Stimulated activated CD8-positive, alpha-beta memory T cell treated with anti-CD3 and anti-CD28 coated beads, Interleukin-12 subunit alpha, Interleukin-12 subunit beta, amount 100 ng/mL, for 24 hours (primary cell): Measurements from ENCODE around the gene PTPRN2.
"Not testable (repeated sequence)": the region's sequence is repeated elsewhere in the genome, so short reads cannot be mapped to it uniquely, and the experiment has no call there.

Experiments
- DNase-seq: peaks from one replicate; pipeline ENCODE4 v3.0.0-alpha.2; 2020; ENCODE audit errors: extremely low read depth

PTPRN2 gene

GRCh38 chr7:157568106-157568769 is 1019.4 kb downstream of the PTPRN2 start:
- no peak for DNase-seq

DNA sequence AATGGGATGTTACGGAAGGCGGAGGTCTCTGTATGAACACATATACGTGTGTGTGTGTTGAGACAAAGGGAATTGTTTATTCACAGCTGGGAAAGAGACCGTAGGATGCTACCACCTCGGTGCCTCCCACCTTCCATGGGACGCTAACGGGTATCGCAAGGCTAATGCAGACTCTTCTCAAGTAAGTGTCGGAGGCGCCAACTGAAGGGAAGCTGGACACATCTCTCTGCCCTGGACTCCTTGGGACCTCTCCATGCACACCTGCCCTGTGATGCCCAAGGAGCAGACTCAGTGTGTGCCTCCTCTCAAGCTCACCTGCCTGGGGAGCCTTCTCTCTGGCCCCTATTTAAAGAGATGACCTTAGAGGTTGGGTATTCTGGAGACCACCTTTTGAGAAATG is 1020.0 kb downstream of the PTPRN2 start:
- DNase-seq, result no peak

- no peak for DNase-seq
Observed at GRCh38 chr7:157566631-157567006, 1021.0 kb downstream of the PTPRN2 start.

DNA sequence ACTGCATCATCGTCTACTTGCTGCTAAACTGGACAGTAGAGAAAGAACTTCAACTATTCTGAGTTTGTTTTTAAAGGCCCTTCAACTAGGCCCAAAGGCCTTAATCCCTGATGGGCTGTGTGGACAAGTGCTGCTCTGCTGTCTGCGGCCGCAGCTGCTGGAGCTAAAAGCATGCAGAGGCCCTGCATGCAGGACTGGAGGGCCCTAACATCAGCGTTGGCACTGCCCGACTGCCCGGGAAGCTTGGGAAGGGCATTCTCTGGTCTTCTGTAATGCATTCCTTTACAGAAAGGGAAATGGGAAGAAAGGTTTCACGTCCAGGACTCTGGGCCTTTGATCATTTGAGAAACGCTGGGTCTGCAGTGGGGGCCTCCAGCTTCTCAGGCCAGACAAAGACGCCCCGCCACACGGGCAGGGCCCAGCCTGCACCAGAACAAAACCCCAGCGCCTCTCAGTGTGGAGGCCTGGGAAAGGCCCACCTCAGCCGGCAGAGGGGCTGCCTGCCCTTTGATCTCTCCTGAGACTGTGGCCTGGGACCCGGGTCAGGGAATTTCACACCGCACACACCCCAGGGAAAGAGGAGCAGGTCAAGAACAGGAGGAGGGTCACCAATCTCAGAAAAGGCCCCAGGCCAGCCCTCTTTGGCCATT is 1021.5 kb downstream of the PTPRN2 start:
- no peak for DNase-seq

GRCh38 chr7:157565201-157565626 is 1022.4 kb downstream of the PTPRN2 start:
- no peak for DNase-seq

DNA sequence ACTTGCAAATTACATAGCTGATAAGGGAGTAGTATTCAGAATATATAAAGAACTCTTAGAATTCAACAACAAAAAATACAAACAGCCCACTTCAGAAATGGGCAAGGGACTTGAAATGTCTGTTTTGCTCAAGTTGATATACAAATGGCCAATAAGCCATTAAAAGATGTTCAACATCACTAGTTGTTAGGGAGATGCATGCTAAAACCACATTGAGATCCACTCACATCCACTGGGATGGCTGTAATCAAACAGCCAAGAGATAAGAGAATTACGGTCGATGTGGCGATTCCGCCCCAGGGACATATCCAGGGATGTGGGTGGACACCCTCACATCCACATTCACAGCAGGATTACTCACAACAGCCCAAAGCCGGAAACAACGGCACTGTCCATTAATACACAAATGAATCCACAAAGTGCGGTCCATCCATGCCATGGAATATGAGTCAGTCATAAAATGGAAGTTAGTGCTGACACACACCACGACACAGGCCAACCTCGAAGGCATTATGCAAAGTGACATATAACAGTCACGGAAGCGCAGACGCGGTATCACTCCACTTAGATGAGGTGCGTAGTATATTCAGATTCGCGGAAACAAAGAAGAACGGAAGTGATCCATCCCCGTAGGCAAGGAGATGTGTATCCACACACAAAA is 1023.0 kb downstream of the PTPRN2 start:
- no peak for DNase-seq

- DNase-seq, result not testable (repeated sequence)
Observed at GRCh38 chr7:157563467-157564135, 1024.0 kb downstream of the PTPRN2 start.

GRCh38 chr7:157562522-157563398 is 1024.9 kb downstream of the PTPRN2 start:
- DNase-seq, result not testable (repeated sequence)

- DNase-seq, result no peak
Observed at GRCh38 chr7:157561816-157562410, 1025.7 kb downstream of the PTPRN2 start.

DNA sequence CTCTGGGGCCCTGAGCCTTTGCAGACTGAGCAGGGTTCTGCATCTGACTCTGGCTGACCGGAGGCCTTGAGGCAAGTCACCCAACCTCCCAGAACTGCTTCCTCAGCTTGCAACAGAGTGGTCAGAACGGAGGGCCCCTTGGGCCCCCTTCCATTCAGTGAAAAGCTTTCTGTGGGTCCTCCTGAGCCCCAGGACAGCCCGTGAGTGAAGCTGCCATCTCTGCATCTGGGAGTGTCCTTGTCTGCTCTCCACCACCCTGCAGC is 1026.2 kb downstream of the PTPRN2 start:
- DNase-seq, result no peak

DNA sequence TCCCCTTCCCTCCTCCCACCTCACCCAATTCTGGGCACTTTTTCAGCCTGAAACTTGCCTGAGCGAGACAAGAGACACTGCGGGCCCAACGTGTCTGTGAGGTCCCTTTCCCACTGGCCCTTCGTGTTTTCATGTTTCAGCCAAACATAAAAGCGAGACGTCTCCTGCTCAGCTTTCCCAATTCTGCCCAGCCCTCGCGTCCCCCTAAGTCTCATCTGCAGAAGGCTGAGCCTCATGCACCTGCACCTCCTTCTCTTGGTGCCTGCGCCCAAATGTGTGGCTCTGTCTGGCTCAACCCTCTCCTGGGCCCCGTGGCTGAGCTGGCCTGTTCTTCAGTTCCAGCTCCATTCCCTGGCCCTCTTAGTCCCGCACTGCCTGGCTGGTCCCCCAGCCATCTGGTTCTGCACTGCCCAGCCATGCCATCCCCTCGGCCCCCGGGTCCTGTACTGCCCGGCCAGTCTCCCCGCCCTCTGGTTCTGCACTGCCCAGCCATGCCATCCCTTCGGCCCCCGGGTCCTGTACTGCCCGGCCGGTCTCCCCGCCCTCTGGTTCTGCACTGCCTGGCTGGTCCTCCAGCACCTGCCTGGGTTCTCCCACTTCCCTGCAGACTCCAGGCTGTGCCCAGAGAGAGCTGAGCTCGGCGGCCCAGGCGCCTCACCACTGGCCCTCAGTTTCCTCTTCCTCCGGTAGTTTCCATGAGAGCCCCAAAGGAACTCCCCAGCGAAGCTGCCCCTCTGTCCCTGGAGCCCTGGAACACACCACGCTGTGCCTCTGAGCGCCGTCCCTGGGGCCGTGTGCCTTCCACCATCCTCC is 1026.7 kb downstream of the PTPRN2 start:
- no peak for DNase-seq

- DNase-seq, result no peak
Observed at GRCh38 chr7:157560258-157560654, 1027.4 kb downstream of the PTPRN2 start.

- no peak for DNase-seq
Observed at GRCh38 chr7:157559596-157560257, 1027.9 kb downstream of the PTPRN2 start.

DNA sequence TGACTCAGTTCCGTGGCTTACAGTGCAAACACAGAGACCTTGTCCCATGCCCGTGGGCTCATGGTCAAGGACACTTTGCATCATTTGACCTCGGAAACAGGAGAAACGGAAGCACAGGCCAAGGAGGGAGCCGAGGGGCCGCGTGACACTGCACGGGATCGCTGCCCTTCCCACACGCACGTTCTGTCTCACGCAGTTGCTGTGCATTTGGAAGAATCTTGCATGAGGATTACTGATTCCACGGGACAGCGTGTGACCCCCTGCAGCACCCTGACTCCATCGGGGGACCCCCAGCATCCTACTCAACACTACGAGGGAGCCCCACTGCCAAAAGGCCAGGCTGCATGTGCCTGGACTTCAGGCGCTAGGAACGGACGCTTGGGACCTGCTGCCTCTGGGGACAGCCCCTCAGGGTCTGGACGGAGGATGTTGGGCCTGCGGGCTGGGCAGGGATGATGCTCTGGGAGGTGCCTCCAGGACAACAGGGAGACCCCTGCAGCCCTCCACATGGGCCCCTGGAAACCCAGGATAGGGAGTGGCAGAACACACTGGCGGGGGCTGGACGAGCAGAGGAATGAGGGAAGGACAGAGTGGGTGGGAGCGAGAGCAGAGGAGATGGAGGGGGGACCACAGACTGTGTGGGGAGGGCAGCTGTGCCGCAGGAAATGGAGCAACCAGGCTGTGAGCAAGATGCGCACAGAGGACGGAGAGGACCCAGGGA is 1028.6 kb downstream of the PTPRN2 start:
- DNase-seq, result no peak

DNA sequence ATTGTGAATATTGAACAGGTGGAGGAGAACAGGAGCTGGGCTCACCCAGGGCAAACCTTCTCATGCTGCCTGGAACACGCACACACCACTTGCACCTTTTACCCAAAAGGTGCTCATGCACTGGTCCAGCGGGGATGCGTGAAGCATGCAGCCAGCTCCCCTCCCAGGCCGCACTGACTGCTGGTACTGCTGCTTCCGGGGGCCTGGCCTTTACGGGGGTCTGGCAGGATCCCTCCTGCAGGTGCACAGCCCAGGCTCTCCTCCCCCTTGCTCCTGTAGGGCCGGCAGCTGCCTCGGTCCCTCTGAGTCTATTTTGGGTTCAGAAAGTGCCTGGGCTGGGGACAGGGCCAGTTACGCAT is 1029.1 kb downstream of the PTPRN2 start:
- no peak for DNase-seq

DNA sequence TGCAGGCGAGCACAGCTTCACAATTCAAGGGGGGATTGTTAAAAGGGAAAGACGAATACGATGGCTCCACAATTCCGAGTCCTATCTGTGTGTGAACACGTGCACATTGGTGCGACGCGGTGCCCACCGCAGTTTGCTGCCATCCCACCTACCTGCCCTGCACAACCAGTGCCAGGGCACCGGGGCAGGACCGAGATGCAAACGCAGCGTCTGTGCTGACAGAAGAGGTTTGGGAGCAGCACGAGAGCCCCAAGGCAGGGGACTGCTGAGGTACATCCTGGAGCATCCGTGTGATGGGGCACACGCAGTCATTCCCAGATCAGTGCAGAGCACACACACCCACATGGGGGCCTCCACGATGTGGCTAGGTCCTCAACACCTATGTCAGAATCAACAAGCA is 1029.6 kb downstream of the PTPRN2 start:
- DNase-seq, result no peak

- no peak for DNase-seq
Observed at GRCh38 chr7:157557263-157557662, 1030.4 kb downstream of the PTPRN2 start.

GRCh38 chr7:157556642-157556944 is 1031.0 kb downstream of the PTPRN2 start:
- no peak for DNase-seq

GRCh38 chr7:157555944-157556641 is 1031.5 kb downstream of the PTPRN2 start:
- DNase-seq, result no peak
